Brain microvascular endothelial cell (primary cell): ENCODE data around the gene CACNA2D3.

Experiments
- DNase-seq: peaks from one replicate; pipeline ENCODE4 v3.0.0-alpha.2; 2020
- H3K27ac ChIP-seq: fragments of 250-450 bp; sonication (Bioruptor Pico); 2 replicates; pipeline ENCODE4 v1.5.1; 2020; ENCODE audit warnings: mild to moderate bottlenecking, moderate library complexity
- H3K27me3 ChIP-seq: fragments of 250-450 bp; sonication (Bioruptor Pico); replicated peaks from 2 replicates; pipeline ENCODE4 v1.5.1; 2020; ENCODE audit warnings: mild to moderate bottlenecking
- H3K36me3 ChIP-seq: fragments of 250-450 bp; sonication (Bioruptor Pico); replicated peaks from 2 replicates; pipeline ENCODE4 v1.5.1; 2020; ENCODE audit warnings: mild to moderate bottlenecking
- H3K4me3 ChIP-seq: 2 replicates; pipeline ENCODE4 v1.5.1; 2011; ENCODE audit warnings: low read depth, mild to moderate bottlenecking, control low read depth, low read length, moderate library complexity
- CTCF ChIP-seq: IDR thresholded peaks from 2 replicates; pipeline ENCODE4 v1.5.1; 2011; ENCODE audit warnings: low read depth, mild to moderate bottlenecking, moderate library complexity, low read length, control low read depth, inconsistent platforms; ENCODE audit errors: missing control alignments
- in situ Hi-C: cut with HindIII; loops from 2 replicates; pipeline ENCODE4 v1.10.0; 2017; ENCODE audit warnings: low sequenced_read_pairs, low pct_ligation_motif_present

Gene CACNA2D3

DNA sequence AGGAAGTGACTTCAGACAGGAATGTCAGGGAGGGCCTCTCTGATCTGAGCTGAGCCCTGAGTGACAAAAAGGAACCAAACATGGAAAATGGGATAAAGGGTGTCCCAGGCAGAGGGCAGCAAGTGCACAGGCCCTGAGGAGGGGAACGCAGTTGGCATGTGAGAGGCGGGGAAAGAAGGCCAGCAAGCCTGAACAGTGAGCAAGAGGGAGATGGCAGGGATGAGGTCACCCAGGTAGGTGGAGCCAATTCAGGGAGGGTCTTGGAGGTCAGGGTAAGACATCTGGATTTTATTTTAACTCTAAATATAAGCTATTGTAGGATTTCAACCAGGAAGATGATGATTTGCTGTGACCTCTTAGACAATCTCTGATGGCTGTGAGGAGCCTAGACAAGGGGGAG, 637.8 kb downstream of the CACNA2D3 start:
- no peak for TF ChIP-seq CTCF

DNA sequence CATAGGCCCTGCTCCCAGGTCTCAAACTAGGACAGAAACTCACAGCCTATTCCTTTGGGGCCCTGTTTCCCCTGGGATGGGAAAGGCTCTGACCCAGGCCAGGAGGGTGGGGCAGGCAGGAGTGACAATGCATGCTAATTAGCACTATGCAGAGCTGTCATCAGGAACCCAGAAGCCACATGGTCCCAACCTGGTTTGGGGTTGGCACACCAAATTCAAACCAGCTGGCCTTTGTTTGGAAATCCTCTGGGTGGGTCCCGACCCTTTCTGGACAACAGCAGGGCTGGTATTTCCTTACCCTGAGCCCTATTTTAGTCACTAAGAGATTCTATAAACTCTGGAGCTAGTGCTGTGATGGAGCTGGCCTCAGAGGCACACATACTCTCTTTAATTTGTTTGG, 639.3 kb downstream of the CACNA2D3 start:
- H3K36me3 ChIP-seq = no peaks in the 10 kb centered on the region
- TF ChIP-seq CTCF = no peak
- H3K4me3 ChIP-seq = no peak overlapping the region
- in situ Hi-C loops = no loop called here
- H3K27ac ChIP-seq = no peak overlapping the region
- DNase-seq = no peak
- no peaks in the 10 kb centered on the region for H3K27me3 ChIP-seq

More for the DNA sequence above, 637.8 kb downstream of the CACNA2D3 start:
- in situ Hi-C loops = no loop called here
- Histone ChIP-seq H3K27me3 (no peaks in the 10 kb centered on the region), H3K36me3 (no peaks in the 10 kb centered on the region), H3K4me3 (no peak overlapping the region), H3K27ac (no peak overlapping the region)
- no peak for DNase-seq

DNA sequence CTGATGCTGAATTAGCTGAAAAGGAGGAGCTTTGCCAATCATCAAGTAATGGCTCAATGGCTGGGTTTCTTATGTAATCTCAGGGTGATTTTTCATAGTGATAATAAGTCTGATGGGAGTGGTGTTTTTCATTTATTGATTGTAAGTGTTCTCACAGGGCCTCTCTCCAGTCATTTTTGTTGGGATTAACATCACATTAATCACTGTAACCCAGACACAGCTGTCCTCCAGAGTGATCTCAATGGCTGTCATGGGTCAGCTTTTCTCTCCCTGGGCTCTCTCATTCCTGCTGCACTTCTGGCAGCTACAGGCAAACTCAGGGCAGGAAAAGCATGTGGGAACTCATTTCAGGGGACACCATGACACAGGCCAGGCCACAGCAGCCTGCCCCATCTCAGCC, 642.6 kb downstream of the CACNA2D3 start:
- TF ChIP-seq CTCF = no peak
- H3K36me3 ChIP-seq = no peaks in the 10 kb centered on the region
- in situ Hi-C loops = no loop called here
- no peak for DNase-seq
- no peak overlapping the region for H3K4me3 ChIP-seq
- H3K27ac ChIP-seq = no peak overlapping the region
- no peaks in the 10 kb centered on the region for H3K27me3 ChIP-seq

DNA sequence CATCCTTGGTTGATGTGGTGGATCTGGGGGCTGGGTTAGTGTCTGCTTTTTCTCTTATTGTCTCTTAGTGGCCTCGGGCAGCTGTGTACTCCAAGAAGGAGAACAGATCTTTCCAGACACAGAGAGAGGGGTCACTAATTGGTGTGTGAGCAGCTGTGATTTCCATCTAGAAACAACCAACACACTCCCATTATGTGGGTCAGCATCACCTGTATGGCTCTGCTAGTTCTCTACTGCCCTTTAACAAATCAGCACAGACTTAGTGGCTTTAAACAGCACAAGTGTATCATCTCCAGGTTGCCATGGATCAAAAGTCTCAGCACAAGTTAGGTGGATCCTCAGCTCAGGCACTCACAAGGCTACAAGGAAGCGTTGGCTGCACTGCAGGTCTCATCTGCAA, 648.7 kb downstream of the CACNA2D3 start:
- in situ Hi-C loops = no loop called here
- Histone ChIP-seq H3K27ac (no peak overlapping the region), H3K4me3 (no peak overlapping the region), H3K36me3 (no peaks in the 10 kb centered on the region), H3K27me3 (no peaks in the 10 kb centered on the region)
- no peak for DNase-seq
- TF ChIP-seq CTCF = no peak

DNA sequence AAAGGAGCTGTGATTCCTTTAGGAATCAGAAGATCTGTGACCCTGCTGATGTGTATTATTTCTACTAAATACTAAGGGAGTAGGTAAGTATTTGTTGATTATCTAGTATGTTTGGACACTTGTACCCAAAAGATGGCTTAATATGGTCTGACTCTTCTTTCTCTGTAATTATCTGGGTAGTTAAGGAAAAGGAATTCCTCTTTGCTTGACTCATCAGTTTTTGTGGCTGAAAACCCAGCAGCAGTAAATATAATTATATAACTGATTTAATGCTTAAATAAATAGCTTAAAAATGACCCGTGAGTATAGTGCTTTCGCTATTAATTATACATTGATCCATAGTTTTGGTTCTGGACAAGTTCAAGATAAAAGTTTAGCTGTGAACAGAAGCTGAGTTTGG, 649.7 kb downstream of the CACNA2D3 start:
- Histone ChIP-seq H3K27ac (no peak overlapping the region), H3K27me3 (no peaks in the 10 kb centered on the region), H3K4me3 (no peak overlapping the region), H3K36me3 (no peaks in the 10 kb centered on the region)
- DNase-seq = no peak
- in situ Hi-C loops = no loop called here
- TF ChIP-seq CTCF = no peak

DNA sequence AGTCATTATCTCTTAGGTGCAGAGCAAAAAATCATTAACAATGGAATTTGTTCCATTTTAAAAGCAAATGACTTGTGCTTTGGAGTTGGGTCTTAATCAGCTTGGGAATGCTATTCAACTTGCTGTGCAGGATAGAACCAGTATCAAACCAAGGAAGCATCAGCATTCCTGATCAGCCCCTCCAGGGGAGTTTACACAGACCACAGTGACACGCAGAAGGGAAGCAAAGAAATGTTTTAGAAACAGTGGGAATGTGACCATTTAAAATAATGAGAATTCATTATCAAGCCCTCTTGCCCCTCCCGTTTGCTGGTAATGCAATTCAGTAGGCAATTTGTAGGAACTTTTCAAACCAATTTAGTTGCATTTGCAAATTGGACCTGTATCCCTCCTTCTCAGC, 650.4 kb downstream of the CACNA2D3 start:
- Histone ChIP-seq H3K27me3 (no peaks in the 10 kb centered on the region), H3K4me3 (no peak overlapping the region), H3K27ac (no peak overlapping the region), H3K36me3 (no peaks in the 10 kb centered on the region)
- no peak for DNase-seq
- TF ChIP-seq CTCF = no peak
- in situ Hi-C loops = no loop called here
